Heart left ventricle (tissue), 13 donors: Measurements from ENCODE around the gene LCP2.

Source experiments
- CTCF ChIP-seq, 12 donors: fragments of 200-600 bp; sonication (generic) in 4 of 12; IDR thresholded peaks; one replicate each; pipeline versions ENCODE4 v1.5.0 to v1.8.0; 2018 to 2022; ENCODE audit warnings: antibody characterized with exemption in 12 of 12, mild to moderate bottlenecking in 5 of 12
- POLR2A ChIP-seq, 2 donors: fragments of 450-650 bp; IDR thresholded peaks; one replicate each; pipeline ENCODE4 v1.6.1; 2017; ENCODE audit warnings: antibody characterized with exemption in 2 of 2, mild to moderate bottlenecking in 2 of 2, moderate library complexity in 2 of 2
- donor health status: ischemic (EF 13 %, LVEDD 7.1; RV severe dilation, severe dysfunction).
- donor health status: DM: no; HTN: yes; CAD: no.
- donor health status: DM: no; HTN: no; CAD: no.
- donor health status: ischemic (EF 25% LVEDD 6.9; RV normal size, moderate dysfunction).
- donor health status: ischemic (EF 25% LVEDD 5.7; RV mildly dilated, moderate dysfunction).
- donor health status: ischemic (EF 35%, LVEDD 5.7; RV mildly dilated, moderate dysfunction).
- donor health status: nonischemic (EF 11% LVEDD 7.7; RV severe dilation, severe dysfunction).
- donor health status: DM: yes; HTN: yes; CAD: no.
- donor health status: PGD.
- donor health status: ischemic (EF 29% LVEDD 5.4; RV normal size, mild dysfunction).
- donor health status: nonischemic (EF 23%, LVEDD 6.1; RV moderate dilation, normal function).

- TF ChIP-seq CTCF (IDR thresholded peaks at IDR 0.05) (no peak), POLR2A (IDR thresholded peaks at IDR 0.05) (no peak)
Observed at GRCh38 chr5:170223360-170223759, 74.2 kb downstream of the LCP2 start.
